SIG-M5 (cell line): ENCODE measurements around the gene EMILIN2.
"Not testable (repeated sequence)": the region's sequence is repeated elsewhere in the genome, so short reads cannot be mapped to it uniquely, and the experiment has no call there.

Experiments used
- DNase-seq: peaks from one replicate; lab custom pipeline; 2025; lab: John Stamatoyannopoulos, UW

Gene EMILIN2

DNA sequence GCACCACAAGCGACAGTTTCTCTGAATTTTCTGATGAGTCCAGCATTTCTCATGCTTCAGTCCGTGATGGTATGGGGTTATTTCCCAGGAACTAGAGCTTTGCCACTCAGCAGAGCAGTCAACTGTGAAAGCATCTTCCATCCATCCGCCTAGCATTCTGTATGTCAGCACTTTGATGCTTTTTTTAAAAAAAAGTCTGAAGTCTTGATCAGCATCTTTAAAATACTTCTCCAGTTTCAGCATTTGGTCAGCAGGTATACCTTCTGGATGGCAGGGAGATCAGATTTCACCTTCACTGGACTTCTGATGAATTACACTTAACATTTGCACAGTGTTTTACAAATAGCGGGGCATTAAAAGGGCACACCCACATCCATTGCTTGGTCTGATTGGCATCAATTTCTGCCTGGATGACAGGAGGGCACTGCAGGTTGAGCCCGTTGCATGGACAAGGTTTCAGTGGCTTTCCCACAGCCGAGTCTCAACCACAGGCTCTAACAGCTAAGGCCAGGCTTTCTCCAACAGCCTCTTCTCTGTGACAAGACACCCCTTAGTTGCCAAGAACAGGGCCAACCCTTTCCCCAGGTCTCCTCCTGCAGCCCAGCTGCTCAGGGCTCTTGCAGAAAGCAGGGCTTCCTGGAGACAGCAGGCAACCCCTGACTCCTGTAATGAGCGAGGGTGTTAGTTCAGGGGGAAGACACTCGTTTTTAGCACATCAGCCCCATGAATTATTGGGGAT is 54.0 kb downstream of the EMILIN2 start:
- DNase-seq: no peak

DNA sequence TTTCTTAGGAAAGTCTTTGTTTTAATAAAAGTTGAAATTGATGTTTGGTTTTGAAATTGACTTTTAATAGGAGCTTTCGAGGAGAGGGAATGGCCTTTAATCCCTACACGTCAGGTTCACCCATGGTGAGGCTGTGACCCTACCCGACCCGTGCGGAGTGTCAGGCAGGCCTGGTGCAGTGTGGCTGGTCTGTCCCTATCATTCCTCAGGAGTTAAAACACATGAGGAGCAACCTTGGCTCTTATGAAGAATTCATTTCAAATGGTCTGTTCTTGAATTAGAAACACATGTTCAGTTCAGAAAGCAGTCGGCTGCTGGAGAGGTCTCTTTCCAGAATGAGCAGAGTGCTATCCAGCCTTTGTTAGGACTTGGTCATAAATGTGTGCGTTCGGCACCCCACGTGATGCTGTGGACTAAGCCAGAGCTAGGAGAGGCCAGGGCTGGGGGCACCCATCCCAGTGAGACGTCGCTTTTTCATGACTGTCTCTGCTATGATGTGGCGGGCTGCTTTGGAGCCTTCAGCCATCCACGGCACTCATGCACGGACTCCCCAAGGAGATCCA is 54.7 kb downstream of the EMILIN2 start:
- no peak for DNase-seq

DNA sequence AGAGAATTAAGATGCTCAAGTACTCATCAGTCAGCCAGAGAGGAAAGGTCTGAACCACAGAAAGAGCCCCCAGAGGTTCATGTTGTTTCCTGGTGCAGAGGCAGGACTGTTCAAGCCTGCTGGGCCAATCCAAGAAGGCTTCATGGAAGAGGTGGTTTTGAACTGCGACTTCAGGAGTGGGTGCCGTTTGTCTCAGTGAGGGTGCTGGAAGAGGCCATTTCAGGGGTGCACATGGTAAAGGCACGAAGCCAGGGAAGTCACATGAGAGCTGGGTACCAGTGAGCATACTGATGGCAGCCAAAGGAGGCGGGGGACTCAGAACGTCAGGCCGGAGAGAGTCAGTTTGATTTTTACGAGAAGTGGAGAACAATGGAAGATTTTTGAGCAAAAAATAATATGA is 55.5 kb downstream of the EMILIN2 start:
- no peak for DNase-seq

DNA sequence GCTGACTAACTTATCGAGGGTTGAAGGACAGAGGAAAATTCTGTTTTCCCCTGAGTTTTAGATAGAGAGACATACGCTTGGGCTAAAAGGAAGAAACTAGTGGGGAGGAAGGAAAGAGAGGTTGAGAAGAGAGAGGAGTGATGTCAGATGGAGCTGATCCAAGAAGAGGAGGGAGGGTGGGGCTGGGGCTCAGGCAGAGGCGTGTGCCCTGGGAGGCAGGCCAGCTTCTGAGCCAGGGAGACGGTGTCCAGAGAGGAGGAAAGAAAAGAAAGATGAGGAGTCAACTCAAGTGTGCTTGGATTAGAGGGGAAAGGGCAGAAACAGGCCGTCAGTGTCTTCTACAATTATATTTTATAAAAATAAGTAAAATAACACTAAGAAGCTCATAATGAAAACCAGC is 56.2 kb downstream of the EMILIN2 start:
- no peak for DNase-seq

DNA sequence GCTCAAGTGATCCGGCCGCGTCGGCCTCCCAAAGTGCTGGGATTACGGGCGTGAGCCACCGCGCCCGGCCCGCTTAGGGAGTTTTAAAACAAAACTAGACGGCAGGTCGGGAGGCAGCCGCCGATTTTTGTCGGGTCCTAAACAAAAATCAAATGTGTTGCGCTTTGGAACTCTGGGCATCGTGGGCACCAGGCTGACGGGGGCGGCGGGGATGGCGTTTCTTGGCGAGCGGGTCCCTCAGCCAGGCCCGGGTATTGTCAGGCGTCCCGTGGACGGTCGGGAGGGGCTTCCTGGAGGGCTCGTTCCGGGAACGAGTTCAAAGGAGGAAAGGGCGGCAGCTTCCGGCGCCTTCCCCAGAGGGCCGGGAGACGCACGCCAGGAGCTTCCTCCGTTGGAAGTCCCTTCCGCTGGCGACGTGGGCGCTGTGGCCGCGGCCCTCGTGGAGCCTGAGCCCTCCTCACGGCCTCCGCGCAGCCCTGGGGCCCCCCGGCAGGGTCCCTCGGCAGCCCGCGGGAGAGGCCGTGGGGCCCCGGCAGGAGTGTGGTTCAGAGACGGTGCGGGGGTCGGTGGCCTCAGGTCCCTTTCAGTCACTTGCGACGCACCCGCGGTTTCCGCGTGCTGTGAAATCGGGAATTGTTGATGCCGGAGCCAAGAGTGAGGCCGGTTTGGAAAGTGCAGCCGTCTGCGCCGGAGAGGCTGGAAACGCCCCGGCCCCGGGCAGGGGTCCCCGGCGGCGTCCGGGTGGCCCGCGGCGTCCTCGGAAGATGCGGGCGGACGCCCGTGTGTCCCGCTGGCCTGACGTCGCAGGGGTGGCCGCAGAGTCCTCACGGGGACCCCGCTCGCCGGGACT is 59.3 kb downstream of the EMILIN2 start:
- no peak for DNase-seq

DNA sequence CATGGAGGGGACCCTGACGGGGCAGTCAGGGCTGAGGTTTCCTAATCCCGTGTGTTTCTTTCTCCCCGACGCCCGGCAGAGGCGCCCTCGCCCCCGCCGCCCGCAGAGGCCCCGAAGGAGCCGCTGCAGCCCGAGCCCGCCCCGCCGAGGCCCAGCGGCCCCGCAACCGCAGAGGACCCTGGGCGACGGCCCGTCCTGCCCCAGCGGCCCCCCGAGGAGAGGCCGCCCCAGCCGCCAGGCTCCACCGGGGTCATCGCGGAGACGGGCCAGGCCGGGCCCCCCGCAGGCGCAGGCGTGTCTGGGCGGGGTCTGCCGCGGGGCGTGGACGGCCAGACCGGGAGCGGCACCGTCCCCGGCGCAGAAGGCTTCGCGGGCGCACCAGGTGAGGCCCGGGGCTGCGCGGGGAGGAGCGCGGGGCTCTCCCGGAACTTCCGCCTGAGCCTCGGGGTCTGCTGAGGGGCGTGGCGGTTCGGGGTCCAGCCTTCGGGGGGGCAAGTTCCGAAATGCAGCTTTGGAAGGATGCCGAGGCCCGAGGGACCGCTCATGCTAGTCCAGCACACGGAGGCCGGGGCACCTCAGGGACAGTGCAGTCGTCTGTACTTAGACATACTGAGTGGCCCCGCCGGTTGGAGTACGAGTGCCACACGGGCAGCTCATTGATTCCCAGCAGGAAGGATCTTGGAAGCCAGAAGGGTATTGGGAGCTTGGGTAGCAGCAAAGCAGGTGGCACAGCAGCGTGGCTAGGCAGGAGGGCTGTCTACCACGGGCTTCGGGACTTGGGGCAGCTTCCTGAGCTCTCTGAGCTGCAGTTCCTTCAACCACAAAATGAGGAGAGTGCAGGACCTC is 60.1 kb downstream of the EMILIN2 start:
- DNase-seq: no peak

DNA sequence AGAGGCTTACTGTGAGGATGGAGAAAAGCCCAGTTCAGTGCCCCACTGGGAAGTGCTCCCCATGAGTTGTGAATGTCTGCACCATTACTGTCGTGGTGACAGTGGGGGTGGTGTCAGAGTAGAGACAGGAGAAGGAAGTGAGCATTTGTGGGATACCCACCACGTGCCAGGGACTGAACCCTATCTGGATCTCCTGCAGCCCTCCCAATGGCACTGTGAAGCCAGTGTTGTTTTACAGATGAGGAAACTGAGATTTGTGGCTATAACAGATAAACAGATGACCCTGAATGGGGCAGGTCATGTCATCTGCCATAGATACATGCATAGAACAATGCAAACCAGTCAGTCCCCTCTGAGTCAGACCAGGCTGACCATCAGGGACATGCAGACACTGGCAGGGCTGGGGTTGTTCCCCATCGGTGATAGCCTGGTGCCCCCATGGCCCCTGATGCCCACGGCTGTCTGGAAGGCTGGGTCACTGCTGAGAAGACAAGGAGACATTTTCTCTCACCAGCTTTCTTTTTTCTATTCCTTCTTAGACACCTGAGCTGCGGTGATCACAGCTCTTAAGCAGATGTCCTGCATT is 60.8 kb downstream of the EMILIN2 start:
- no peak for DNase-seq

DNA sequence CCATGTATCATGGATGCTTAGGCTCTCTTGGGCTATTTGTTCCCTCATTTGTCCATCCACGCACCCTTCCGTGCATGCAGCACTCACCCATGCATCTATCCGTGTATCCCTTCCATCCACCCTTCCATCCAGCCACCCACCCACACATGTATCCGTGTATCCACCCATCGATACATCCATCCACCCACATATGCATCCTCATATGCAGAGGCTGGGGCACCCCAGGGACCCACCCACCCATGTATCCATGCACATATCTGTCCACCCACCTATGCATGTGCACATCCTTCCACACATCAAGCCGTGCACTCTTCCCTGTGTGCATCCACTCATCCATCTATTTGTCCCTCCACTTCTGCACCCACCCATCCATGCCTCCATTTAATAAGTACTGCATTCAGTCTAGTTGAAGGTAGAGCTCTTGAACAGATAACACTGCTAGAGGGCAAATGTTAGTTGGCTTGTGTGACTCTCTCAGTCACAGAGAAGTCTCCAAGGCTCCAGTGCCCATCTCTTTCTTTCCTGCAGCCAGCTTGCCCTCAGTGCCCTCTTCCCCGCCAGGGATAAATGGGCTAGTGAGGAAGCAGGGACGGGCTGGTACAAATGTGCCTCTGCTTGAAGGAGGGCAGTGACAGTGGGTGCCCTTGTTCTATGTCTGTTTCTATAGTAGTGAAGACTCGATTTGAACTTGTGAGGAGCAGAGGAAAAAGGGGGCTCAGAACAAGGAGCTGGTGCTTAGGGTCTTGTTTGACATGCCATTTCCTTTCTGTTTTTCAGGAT is 61.5 kb downstream of the EMILIN2 start:
- no peak for DNase-seq

DNA sequence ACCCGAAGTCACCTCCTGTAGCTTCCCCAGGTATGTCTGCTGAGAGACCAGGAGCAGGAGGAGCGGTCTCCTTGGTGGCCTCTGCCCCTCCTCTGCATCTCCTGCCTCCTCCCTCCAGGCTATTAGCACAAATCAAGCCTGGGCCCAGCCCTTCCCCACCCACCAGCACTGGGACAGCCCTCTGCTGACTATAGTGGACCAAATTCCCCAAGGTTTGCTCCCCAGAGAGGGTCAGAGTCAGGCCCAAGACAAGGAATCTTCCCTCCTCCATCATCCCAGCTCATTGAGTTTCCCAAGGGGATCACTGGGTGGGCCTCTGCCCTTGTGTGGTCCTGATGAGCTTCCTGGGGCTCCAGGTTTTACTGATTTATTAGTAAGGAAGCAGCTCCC is 62.1 kb downstream of the EMILIN2 start:
- DNase-seq: no peak

DNA sequence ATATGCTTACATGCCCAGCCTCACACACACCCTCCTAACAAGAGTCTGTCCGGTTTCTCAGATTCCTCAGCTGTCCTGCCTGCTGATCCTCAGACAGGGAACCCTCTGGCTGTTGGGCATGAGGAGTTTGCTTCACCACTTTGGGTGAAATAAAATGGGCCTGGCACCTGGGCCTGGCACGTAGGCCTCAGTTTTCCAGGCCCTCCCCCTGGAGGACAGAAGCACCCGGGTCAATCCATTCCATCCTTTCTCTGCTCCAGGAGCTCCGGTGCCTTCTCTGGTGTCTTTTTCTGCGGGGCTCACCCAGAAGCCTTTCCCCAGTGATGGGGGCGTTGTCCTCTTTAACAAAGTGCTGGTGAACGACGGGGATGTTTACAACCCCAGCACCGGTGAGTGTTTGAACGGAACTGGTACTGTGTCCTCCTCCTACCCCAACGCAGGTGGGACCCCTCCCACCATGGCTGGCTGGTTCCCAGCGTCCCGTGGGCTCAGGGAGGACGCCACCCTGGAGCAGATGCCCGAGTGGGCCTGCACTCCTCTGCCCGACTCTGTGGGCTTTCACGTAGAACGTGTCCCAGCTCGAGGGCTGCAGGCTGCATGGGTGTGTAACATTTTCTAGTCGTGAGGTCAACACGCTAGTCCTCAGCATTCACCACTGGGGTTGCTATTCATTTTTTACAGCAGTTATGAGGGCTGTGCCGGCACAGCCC is 62.8 kb downstream of the EMILIN2 start:
- no peak for DNase-seq

DNA sequence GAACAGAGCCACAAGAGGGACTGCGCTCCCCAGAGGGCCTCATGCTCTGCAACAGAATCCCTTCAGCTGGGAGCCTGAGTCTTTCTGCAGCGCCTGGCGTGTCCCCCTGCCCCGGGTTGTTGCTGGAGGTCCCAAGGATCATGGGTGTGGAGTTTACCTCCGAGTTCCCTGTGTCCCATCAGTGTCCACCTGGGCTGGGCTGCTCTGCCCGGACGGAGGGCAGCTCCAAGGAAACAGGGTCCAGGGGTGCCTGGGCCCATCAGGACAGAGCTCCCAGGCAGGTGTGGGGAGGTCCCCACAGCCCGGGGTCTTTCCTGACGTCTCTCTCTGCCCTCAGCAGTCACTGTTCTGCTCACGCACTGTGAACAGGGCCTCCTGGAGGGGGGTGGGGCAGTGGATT is 63.5 kb downstream of the EMILIN2 start:
- no peak for DNase-seq

DNA sequence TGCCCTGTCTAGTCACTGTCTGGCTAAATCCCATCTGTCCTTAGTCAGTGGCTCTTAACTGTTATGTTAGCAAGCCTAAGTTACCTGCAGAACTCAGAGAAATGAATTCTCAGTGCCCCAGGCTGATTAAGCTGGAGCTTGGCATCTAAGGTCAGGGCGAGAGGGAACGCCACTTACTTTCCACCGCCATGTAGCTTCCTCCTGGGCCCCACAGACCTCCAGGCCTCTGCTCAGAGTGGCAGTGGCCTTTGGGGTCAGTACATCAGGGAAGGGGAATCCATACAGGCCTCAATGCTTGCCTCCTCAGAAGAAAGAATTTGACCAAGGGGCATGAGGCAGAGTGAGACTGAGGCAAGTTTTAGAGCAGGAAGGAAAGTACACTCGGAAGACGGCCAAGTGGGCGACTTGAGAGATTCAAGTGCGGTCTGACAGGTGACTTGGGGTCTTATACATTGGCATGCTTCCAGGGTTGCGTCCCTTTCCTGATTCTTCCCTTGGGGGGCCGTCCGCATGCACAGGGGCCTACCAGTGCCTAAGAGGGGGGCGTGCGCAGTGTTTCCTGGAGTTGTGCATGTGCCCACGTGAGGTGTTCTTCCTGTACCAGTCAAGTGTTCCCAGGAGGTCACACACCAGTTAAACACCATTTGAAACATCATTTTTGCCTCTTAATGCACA is 64.1 kb downstream of the EMILIN2 start:
- DNase-seq: no peak

DNA sequence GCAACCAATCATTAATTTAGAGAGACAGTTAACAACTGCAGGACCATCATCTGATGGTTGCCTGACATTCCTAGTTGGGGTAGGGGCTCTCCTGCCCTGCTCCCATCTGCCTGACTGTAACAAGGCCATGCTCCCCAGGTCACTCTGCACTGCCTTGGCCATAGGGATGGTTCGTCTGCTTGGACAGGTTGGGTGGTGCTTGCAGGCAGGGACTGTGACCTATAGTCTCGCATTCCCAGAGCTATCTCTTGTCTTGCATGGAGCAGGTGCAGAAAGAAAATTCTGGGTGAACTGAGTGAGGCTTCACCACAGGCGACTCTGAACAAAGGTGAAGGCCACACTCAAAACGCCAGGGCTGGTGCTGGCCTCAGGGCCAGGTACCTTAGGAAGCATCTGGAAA is 64.7 kb downstream of the EMILIN2 start:
- DNase-seq: no peak

DNA sequence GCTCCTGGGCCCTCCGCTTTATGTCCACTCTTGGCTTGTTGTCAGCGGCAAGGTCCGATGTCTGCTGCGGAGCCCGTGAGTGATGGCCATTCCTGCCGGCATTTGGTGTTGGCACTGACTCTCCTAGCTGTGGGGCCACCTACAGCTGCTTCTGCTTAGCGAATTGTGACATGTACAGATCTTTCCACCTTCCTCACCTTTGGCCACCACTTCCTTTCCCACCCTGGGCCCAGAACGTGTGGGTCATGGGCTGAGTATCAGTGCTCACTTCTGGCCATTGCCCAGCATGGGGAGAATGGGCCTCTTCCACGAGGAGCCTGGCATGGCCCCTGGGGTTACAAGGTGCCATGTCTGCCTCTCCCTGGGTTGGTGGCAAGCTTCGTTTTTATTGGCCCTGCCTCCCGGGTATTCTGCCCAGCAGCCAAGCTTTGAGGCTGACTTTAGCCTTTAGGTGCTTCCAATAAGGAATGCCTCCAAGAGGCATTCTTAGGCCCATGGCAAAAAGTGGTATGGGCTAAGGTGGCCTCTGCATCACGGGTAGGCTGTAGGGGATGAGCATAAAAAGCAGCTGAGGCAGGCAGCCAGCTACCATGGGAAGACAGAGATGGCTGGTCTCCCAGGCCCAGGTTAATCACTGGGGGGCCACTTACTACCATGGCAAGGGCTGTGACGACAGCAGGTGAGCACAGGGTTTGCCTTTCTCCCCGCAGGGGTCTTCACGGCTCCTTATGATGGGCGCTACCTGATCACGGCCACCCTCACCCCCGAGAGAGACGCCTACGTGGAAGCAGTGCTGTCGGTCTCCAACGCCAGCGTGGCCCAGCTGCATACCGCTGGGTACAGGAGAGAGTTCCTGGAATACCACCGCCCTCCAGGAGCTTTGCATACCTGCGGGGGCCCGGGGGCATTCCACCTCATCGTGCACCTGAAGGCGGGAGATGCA is 65.8 kb downstream of the EMILIN2 start:
- DNase-seq: no peak

DNA sequence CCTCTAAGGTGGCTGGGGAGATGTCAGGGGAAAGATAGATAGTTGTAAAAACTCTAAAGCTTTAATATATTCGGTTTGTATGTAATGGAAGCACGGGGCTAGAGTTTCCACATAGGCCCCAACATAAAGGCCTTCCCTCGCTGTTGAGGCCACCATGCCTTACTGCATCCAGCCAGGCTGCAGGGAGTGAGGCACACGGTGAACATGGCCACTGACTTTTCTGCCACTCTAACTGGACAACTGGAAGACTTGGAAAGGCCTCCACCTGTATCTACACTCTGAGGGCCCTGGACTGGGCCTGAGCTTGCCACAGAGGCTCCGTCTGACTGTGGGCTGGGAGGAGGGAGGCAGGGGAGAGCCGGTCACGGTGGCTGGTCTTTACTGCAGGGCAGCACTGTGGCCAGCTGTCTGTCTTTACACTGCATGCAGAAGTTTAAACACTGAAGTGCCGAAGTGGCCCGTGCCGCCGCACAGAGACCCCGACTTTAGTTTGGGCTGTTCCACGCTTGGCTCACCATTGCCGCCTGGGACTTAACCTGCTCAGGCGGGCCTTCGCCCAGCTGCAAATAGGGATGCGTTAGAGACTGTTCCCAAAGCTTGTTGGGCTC is 66.7 kb downstream of the EMILIN2 start:
- no peak for DNase-seq

DNA sequence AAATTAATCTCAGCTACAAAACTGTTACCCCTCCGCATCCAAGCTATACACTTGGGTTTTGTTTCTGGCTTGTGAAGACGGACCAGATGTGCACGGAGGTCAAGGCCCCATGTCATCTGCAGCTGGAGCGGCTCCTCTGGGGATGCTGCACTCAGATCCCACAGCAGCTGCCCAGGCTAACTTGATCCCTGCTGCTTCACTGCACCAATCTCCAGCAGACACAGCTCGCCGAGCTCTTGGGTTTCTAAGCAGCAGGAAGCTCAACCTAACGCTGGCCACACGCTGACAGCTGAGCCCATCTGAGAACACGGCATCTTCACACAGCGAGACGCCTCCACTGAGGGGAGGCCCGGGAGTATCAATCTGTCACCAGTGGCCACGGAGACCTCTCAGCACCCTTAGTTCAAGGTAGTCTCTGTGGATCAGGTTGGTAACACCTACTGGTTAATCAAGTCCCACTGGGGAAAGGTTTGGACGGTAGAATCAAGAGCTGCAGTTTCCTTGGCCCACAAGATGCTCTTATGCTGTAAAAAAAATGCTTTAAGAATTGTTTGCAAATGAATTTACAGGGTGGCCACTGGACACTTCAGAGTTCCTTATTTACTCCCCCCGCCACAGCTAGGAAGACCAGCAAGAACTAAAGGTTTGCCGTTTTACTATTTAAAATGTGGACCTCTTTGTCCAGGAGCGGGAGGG is 67.5 kb downstream of the EMILIN2 start:
- DNase-seq: no peak

DNA sequence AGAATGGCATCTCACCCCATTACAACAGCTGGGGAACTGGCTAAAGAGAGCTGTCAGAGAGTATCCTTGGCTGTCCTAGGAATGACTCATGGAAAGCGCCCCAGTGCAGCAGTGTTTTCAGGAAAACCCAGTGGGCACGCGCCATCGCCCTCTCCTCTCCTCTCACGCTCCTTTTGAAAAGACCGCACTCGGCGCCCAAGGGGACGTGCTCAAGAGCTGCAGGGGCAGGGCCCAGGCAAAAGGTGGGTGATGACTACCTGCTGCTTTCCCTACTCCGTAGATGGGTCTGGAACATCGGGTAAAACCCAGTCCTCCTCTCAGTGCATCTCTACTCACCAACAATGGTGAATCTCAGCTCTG is 68.1 kb downstream of the EMILIN2 start:
- no peak for DNase-seq

DNA sequence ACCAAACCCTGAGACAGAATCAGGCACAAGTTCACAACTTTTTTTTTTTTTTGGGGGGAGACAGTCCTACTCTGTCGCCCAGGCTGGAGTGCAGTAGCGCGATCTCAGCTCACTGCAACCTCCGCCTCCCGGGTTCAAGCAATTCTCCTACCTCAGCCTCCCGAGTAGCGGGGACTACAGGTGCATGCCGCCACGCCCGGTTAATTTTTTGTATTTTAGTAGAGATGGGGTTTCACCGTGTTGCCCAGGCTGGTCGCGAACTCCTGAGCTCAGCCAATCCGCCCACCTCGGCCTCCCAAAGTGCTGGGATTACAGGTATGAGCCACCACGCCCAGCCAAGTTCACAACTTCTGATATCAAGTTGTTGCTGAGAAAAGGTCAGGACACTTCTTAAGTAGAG is 68.7 kb downstream of the EMILIN2 start:
- DNase-seq: not testable (repeated sequence)
